GM23338 (cell line): ENCODE data around the gene PPFIBP2. TPM values are rescaled to one million over a fixed set of nuclear protein-coding genes. Genes with fewer than 3 reads are reported as not detected.
"Not testable (repeated sequence)": the region's sequence is repeated elsewhere in the genome, so short reads cannot be mapped to it uniquely, and the experiment has no call there.

Experiments used
- ATAC-seq: fragments of 200-7000 bp; cut with Tn5 transposase; 3 replicates; pipeline ENCODE4 v1.9.1; 2020
- DNase-seq: peaks from one replicate; pipeline ENCODE4 v3.0.0-alpha.2; 2015; ENCODE audit warnings: low spot score
- H2AFZ ChIP-seq: fragments of 200-600 bp; sonication (generic); 2 replicates; pipeline ENCODE4 v1.8.0; 2016; ENCODE audit warnings: antibody characterized with exemption, mild to moderate bottlenecking, moderate library complexity
- H3F3A ChIP-seq: fragments of 200-600 bp; sonication (generic); replicated peaks from 2 replicates; pipeline ENCODE4 v1.8.0; 2017; ENCODE audit warnings: antibody characterized with exemption, mixed run types, low read depth
- H3K27ac ChIP-seq: fragments of 200-600 bp; sonication (generic); 2 replicates; pipeline ENCODE4 v1.6.1; 2016; ENCODE audit warnings: low read depth
- H3K27me3 ChIP-seq: fragments of 200-600 bp; sonication (generic); 2 replicates; pipeline ENCODE4 v1.8.0; 2016; ENCODE audit warnings: mild to moderate bottlenecking, mixed run types, moderate library complexity; ENCODE audit not compliant: insufficient read depth
- H3K36me3 ChIP-seq: fragments of 200-600 bp; sonication (generic); 2 replicates; pipeline ENCODE4 v1.8.0; 2016; ENCODE audit warnings: mild to moderate bottlenecking; ENCODE audit not compliant: insufficient read depth
- H3K4me1 ChIP-seq: fragments of 200-600 bp; sonication (generic); 2 replicates; pipeline ENCODE4 v1.8.0; 2016; ENCODE audit warnings: mild to moderate bottlenecking, moderate library complexity; ENCODE audit not compliant: insufficient read depth
- H3K4me2 ChIP-seq: fragments of 200-600 bp; sonication (generic); 2 replicates; pipeline ENCODE4 v1.7.1; 2017; ENCODE audit warnings: mixed run types
- H3K4me3 ChIP-seq: fragments of 200-600 bp; sonication (generic); 2 replicates; pipeline ENCODE4 v1.6.1; 2016; ENCODE audit warnings: mixed run types
- H3K79me2 ChIP-seq: fragments of 200-600 bp; sonication (generic); replicated peaks from 2 replicates; pipeline ENCODE4 v1.8.0; 2017; ENCODE audit warnings: mild to moderate bottlenecking; ENCODE audit not compliant: insufficient read depth
- H3K9me2 ChIP-seq: fragments of 200-600 bp; sonication (generic); 2 replicates; pipeline ENCODE4 v1.8.0; 2017; ENCODE audit not compliant: insufficient read depth
- H4K20me1 ChIP-seq: fragments of 200-600 bp; sonication (generic); replicated peaks from 2 replicates; pipeline ENCODE4 v1.8.0; 2017; ENCODE audit warnings: mild to moderate bottlenecking; ENCODE audit not compliant: insufficient read depth
- H3K27ac Mint-ChIP-seq: 2 replicates; pipeline ENCODE4 v1.8.0; 2020; ENCODE audit warnings: inconsistent platforms, mild to moderate bottlenecking, moderate library complexity, mixed read lengths
- H3K27me3 Mint-ChIP-seq: 3 replicates; pipeline ENCODE4 v1.8.0; 2022; ENCODE audit warnings: low read depth, mild to moderate bottlenecking, moderate library complexity, mixed read lengths, inconsistent platforms; ENCODE audit not compliant: insufficient read depth, poor library complexity
- H3K36me3 Mint-ChIP-seq: 3 replicates; pipeline ENCODE4 v1.8.0; 2021; ENCODE audit warnings: low read depth, mild to moderate bottlenecking, inconsistent platforms, moderate library complexity, mixed read lengths
- H3K4me1 Mint-ChIP-seq: 3 replicates; pipeline ENCODE4 v1.8.0; 2020; ENCODE audit warnings: mild to moderate bottlenecking, inconsistent platforms, mixed read lengths
- H3K4me3 Mint-ChIP-seq: 3 replicates; pipeline ENCODE4 v1.8.0; 2021; ENCODE audit warnings: moderate library complexity, mild to moderate bottlenecking, inconsistent platforms, mixed read lengths
- H3K9me3 Mint-ChIP-seq: 3 replicates; pipeline ENCODE4 v1.8.0; 2020; ENCODE audit warnings: moderate library complexity, mild to moderate bottlenecking, inconsistent platforms, mixed read lengths
- CREB1 ChIP-seq: fragments of 250-450 bp; sonication (Bioruptor Pico); IDR thresholded peaks from 2 replicates; pipeline ENCODE4 v1.5.0; 2020; ENCODE audit warnings: low read depth, mild to moderate bottlenecking, moderate library complexity
- CTCF ChIP-seq, 2 experiments: fragments of 200-600 bp in 1 of 2; sonication (generic) in 1 of 2; conservative IDR thresholded peaks; 2 replicates each; pipeline versions ENCODE4 v1.5.1 to v1.6.1; 2016 to 2017; ENCODE audit warnings: antibody characterized with exemption in 2 of 2, low read depth in 2 of 2, mild to moderate bottlenecking in 2 of 2, moderate library complexity in 1 of 2
- ETS1 ChIP-seq: IDR thresholded peaks from 2 replicates; pipeline ENCODE4 v1.6.1; 2016; ENCODE audit warnings: antibody characterized with exemption
- EZH2 ChIP-seq: fragments of 200-600 bp; sonication (generic); IDR thresholded peaks from one replicate; pipeline ENCODE4 v1.8.0; 2017; ENCODE audit warnings: antibody characterized with exemption, mild to moderate bottlenecking, low read depth; ENCODE audit not compliant: unreplicated experiment
- EZH2phosphoT487 ChIP-seq: fragments of 200-600 bp; sonication (generic); IDR thresholded peaks from one replicate; pipeline ENCODE4 v1.8.1; 2018; ENCODE audit warnings: antibody characterized with exemption; ENCODE audit not compliant: unreplicated experiment
- NANOG ChIP-seq: IDR thresholded peaks from 2 replicates; pipeline ENCODE4 v1.6.1; 2016; ENCODE audit warnings: antibody characterized with exemption, borderline replicate concordance
- STAT1 ChIP-seq: IDR thresholded peaks from one replicate; pipeline ENCODE4 v1.6.1; 2016; ENCODE audit warnings: antibody characterized with exemption; ENCODE audit not compliant: unreplicated experiment
- polyA plus RNA-seq: library from polyadenylated mRNA; unstranded; fragments of >200 nt; fragmentation: Nextera tagmentation; extraction: Ambion mirVana; gene quantifications from 2 replicates; pipeline ENCODE4 v1.2.1, GENCODE V29; 2016
- total RNA-seq: library from RNA; depleted of rRNA; stranded (reverse); fragments of >200 nt; shearing (Covaris generic); gene quantifications from 2 replicates; pipeline ENCODE4 v1.2.3, GENCODE V29; 2014

The PPFIBP2 gene
- total and polyA plus RNA-seq, 2 experiments from 2014 or later: 7.1 to 14.8 TPM

- Mint-ChIP-seq H3K4me3 (no peak overlapping the region), H3K36me3 (peaks cover 15% of the 10 kb centered on the region; the same call in 2 of the 3 replicates), H3K27ac (peak overlapping the region; percentile 72; the same call in 1 of the 2 replicates), H3K4me1 (peaks cover 5% of the 10 kb centered on the region; the same call in 2 of the 3 replicates), H3K27me3 (peaks cover 7% of the 10 kb centered on the region), H3K9me3 (peaks cover 3% of the 10 kb centered on the region; the same call in 2 of the 3 replicates)
- Histone ChIP-seq H4K20me1 (no peaks in the 10 kb centered on the region), H3K4me2 (no peak overlapping the region), H3K4me3 (no peak overlapping the region), H3K79me2 (no peaks in the 10 kb centered on the region), H3F3A (0 out of 2 replicates have a peak, but pooled peaks cover 2% of the 10 kb centered on the region), H2AFZ (no peak overlapping the region), H3K36me3 (no peaks in the 10 kb centered on the region), H3K9me2 (no peaks in the 10 kb centered on the region), H3K27ac (no peak overlapping the region), H3K27me3 (no peaks in the 10 kb centered on the region), H3K4me1 (no peaks in the 10 kb centered on the region)
- peak; percentile 71 to 96 for TF ChIP-seq CTCF (conservative IDR thresholded peaks at IDR 0.05; ENCODE audit: low read depth in 2 of 2)
- no peak for TF ChIP-seq NANOG
- ATAC-seq: peak; percentile 99
- peak; percentile 90 for DNase-seq
Observed at GRCh38 chr11:7657306-7658025, 143.7 kb downstream of the PPFIBP2 start.

- Mint-ChIP-seq H3K9me3 (peaks cover 26% of the 10 kb centered on the region), H3K36me3 (peaks cover 59% of the 10 kb centered on the region)
- H3K9me2 ChIP-seq, H3K4me1 Mint-ChIP-seq, H3K27me3 ChIP-seq, H4K20me1 ChIP-seq, H3K4me1 ChIP-seq, H3K4me3 ChIP-seq, H3K4me3 Mint-ChIP-seq, H3K4me2 ChIP-seq, H3K27ac Mint-ChIP-seq, H3K79me2 ChIP-seq, H2AFZ ChIP-seq, H3K27ac ChIP-seq, H3F3A ChIP-seq, ATAC-seq, DNase-seq, H3K27me3 Mint-ChIP-seq: not testable (repeated sequence)
- peaks cover 19% of the 10 kb centered on the region for H3K36me3 ChIP-seq
Observed at GRCh38 chr11:7663531-7663930, 149.7 kb downstream of the PPFIBP2 start.

- Mint-ChIP-seq H3K4me1 (peaks cover 9% of the 10 kb centered on the region), H3K27me3 (peaks cover 7% of the 10 kb centered on the region), H3K36me3 (peaks cover 72% of the 10 kb centered on the region), H3K4me3 (no peak overlapping the region), H3K27ac (no peak overlapping the region), H3K9me3 (peaks cover 26% of the 10 kb centered on the region)
- Histone ChIP-seq H3F3A (no peaks in the 10 kb centered on the region), H2AFZ (no peak overlapping the region), H3K4me1 (no peaks in the 10 kb centered on the region), H3K4me3 (no peak overlapping the region), H3K79me2 (no peaks in the 10 kb centered on the region), H3K27ac (no peak overlapping the region), H3K36me3 (peaks cover 20% of the 10 kb centered on the region), H3K9me2 (no peaks in the 10 kb centered on the region), H3K27me3 (no peaks in the 10 kb centered on the region), H3K4me2 (no peak overlapping the region), H4K20me1 (no peaks in the 10 kb centered on the region)
- DNase-seq: no peak
- ATAC-seq: no peak
- TF ChIP-seq CREB1 (CRISPR knock-in tag): no peak
- no peak for TF ChIP-seq EZH2
- no peak for TF ChIP-seq ETS1
- TF ChIP-seq EZH2phosphoT487: no peak
- TF ChIP-seq CTCF (conservative IDR thresholded peaks at IDR 0.05; ENCODE audit: low read depth in 2 of 2): no peak
- no peak for TF ChIP-seq STAT1
Observed at GRCh38 chr11:7664867-7665266, 151.1 kb downstream of the PPFIBP2 start.
